SK-N-SH (cell line): ENCODE results near the gene ATE1. TPM values are rescaled to one million over a fixed set of nuclear protein-coding genes. Genes with fewer than 3 reads are reported as not detected.

Experiments
- CTCF ChIA-PET: fragments of 300-600, 350-600 bp; formaldehyde crosslinking; extraction: SDS; loops from one replicate; lab custom pipeline; 2021; lab: Yijun Ruan, JAX
- POLR2A ChIA-PET: fragments of 350-600 bp; sonication (Branson Sonifier 250); formaldehyde crosslinking; extraction: SDS; loops from one replicate; lab custom pipeline; 2020; ENCODE audit warnings: antibody characterized with exemption, inconsistent platforms; lab: Yijun Ruan, JAX
- DNase-seq: peaks from one replicate; pipeline ENCODE4 v3.0.0; 2012
- H2AFZ ChIP-seq: fragments of 200-600 bp; sonication (generic); 2 replicates; pipeline ENCODE4 v1.8.1; 2016; ENCODE audit warnings: antibody characterized with exemption, mild to moderate bottlenecking, low read depth
- H3F3A ChIP-seq: fragments of 200-600 bp; sonication (generic); replicated peaks from 2 replicates; pipeline ENCODE3; 2016; ENCODE audit warnings: antibody characterized with exemption, mild to moderate bottlenecking; ENCODE audit not compliant: insufficient read depth
- H3K27ac ChIP-seq, 2 experiments: fragments of 200-500 bp in 1 of 2; fragments of 200-600 bp in 1 of 2; sonication (Bioruptor generic) in 1 of 2; sonication (generic), shearing (Covaris generic) in 1 of 2; 2 replicates each; pipeline versions ENCODE4 v1.5.1 to v1.6.1; 2014 to 2016; ENCODE audit warnings: low read depth in 2 of 2, inconsistent platforms in 1 of 2, low read length in 1 of 2, mild to moderate bottlenecking in 1 of 2, mixed read lengths in 1 of 2
- H3K27me3 ChIP-seq: fragments of 200-600 bp; sonication (generic), shearing (Covaris generic); 2 replicates; pipeline ENCODE4 v1.6.1; 2016; ENCODE audit warnings: mixed run types; ENCODE audit not compliant: insufficient read depth
- H3K36me3 ChIP-seq, 2 experiments: fragments of 200-500 bp in 1 of 2; fragments of 200-600 bp in 1 of 2; sonication (Bioruptor generic) in 1 of 2; sonication (generic) in 1 of 2; replicated peaks in 1 of 2; 2 replicates each; pipeline versions ENCODE3 to v1.5.1; 2014 to 2016; ENCODE audit warnings: low read length in 1 of 2, mild to moderate bottlenecking in 1 of 2; ENCODE audit not compliant: insufficient read depth in 2 of 2, control insufficient read depth in 1 of 2
- H3K4me1 ChIP-seq, 2 experiments: fragments of 200-500 bp in 1 of 2; fragments of 200-600 bp in 1 of 2; sonication (Bioruptor generic) in 1 of 2; sonication (generic), shearing (Covaris generic) in 1 of 2; 2 replicates each; pipeline versions ENCODE4 v1.5.1 to v1.6.1; 2014 to 2016; ENCODE audit warnings: low read depth in 1 of 2, low read length in 1 of 2, mixed run types in 1 of 2; ENCODE audit not compliant: insufficient read depth in 2 of 2, control insufficient read depth in 1 of 2
- H3K4me2 ChIP-seq: fragments of 200-600 bp; sonication (generic), shearing (Covaris generic); 2 replicates; pipeline ENCODE4 v1.6.1; 2017; ENCODE audit warnings: mixed run types
- H3K4me3 ChIP-seq, 2 experiments: fragments of 200-500 bp in 1 of 2; fragments of 200-600 bp in 1 of 2; sonication (Bioruptor generic) in 1 of 2; sonication (generic), shearing (Covaris generic) in 1 of 2; 2 replicates each; pipeline versions ENCODE4 v1.5.1 to v1.8.1; 2014 to 2016; ENCODE audit warnings: low read depth in 2 of 2, inconsistent platforms in 1 of 2, low read length in 1 of 2, mild to moderate bottlenecking in 1 of 2, mixed read lengths in 1 of 2, moderate library complexity in 1 of 2
- H3K79me2 ChIP-seq: fragments of 200-600 bp; sonication (generic); 2 replicates; pipeline ENCODE4 v1.8.1; 2017; ENCODE audit warnings: mild to moderate bottlenecking; ENCODE audit not compliant: insufficient read depth
- H3K9ac ChIP-seq: fragments of 200-600 bp; sonication (generic); 2 replicates; pipeline ENCODE4 v1.6.1; 2017; ENCODE audit warnings: mixed run types
- H3K9me2 ChIP-seq: fragments of 200-600 bp; sonication (generic); 2 replicates; pipeline ENCODE4 v1.6.1; 2017; ENCODE audit warnings: mixed run types
- H3K9me3 ChIP-seq: fragments of 200-600 bp; sonication (generic); 2 replicates; pipeline ENCODE4 v1.6.1; 2017; ENCODE audit warnings: mixed run types, mild to moderate bottlenecking, moderate library complexity
- H4K20me1 ChIP-seq: fragments of 200-600 bp; sonication (generic); 2 replicates; pipeline ENCODE4 v1.6.1; 2017; ENCODE audit warnings: mild to moderate bottlenecking, mixed run types; ENCODE audit not compliant: insufficient read depth
- ELF1 ChIP-seq: IDR thresholded peaks from 2 replicates; pipeline ENCODE4 v1.4.0; 2012
- EZH2phosphoT487 ChIP-seq: fragments of 200-600 bp; sonication (generic); IDR thresholded peaks from 2 replicates; pipeline ENCODE4 v1.6.1; 2017; ENCODE audit warnings: low read depth, mixed run types, mild to moderate bottlenecking, antibody characterized with exemption, moderate library complexity, borderline replicate concordance
- IRF3 ChIP-seq: fragments of 150-350 bp; IDR thresholded peaks from 2 replicates; pipeline ENCODE4 v1.6.1; 2016; ENCODE audit warnings: mild to moderate bottlenecking, low read depth, low read length
- MAX ChIP-seq: IDR thresholded peaks from 2 replicates; pipeline ENCODE4 v1.4.0; 2012; ENCODE audit warnings: low read depth
- MXI1 ChIP-seq: IDR thresholded peaks from 2 replicates; pipeline ENCODE4 v1.6.1; 2012; ENCODE audit warnings: mild to moderate bottlenecking, low read depth, low read length, improper control_type of control experiment
- POLR2AphosphoS5 ChIP-seq: IDR thresholded peaks from 2 replicates; pipeline ENCODE4 v1.6.1; 2012; ENCODE audit warnings: low read depth, low read length
- REST ChIP-seq: IDR thresholded peaks from 2 replicates; pipeline ENCODE4 v1.6.1; 2012; ENCODE audit warnings: mild to moderate bottlenecking, low read depth, low read length, moderate library complexity
- SMC3 ChIP-seq: IDR thresholded peaks from 2 replicates; pipeline ENCODE4 v1.6.1; 2012; ENCODE audit warnings: low read depth, low read length, improper control_type of control experiment
- TCF12 ChIP-seq: IDR thresholded peaks from 2 replicates; pipeline ENCODE4 v1.4.0; 2012
- TEAD4 ChIP-seq: IDR thresholded peaks from 2 replicates; pipeline ENCODE4 v1.4.0; 2012; ENCODE audit warnings: mild to moderate bottlenecking, borderline replicate concordance; ENCODE audit not compliant: insufficient read depth
- USF2 ChIP-seq: fragments of 150-350 bp; IDR thresholded peaks from 2 replicates; pipeline ENCODE4 v1.6.1; 2017; ENCODE audit warnings: antibody characterized with exemption, low read length, low read depth, borderline replicate concordance
- ZBTB33 ChIP-seq: IDR thresholded peaks from 2 replicates; pipeline ENCODE4 v1.4.0; 2012; ENCODE audit warnings: low read depth, borderline replicate concordance
- WGBS: methylation state at CpG from one replicate; pipeline ENCODE4 v1.1.6; 2017; ENCODE audit warnings: low lambda C conversion rate; 5-methylcytosine and 5-hydroxymethylcytosine counted together
- polyA plus RNA-seq, 3 experiments: library from polyadenylated mRNA; depleted of rRNA; stranded (reverse); fragments of >200 nt; gene quantifications; 2 replicates each; pipeline ENCODE4 v1.2.3, GENCODE V29; 2012

ATE1 gene
- polyA plus RNA-seq, 1 of the 3 experiments (the other 2 are of a cell fraction): 6.3 TPM

- no peaks in the 10 kb centered on the region for H3K79me2 ChIP-seq
- no peaks in the 10 kb centered on the region for H3K9me3 ChIP-seq
- peaks cover 0 to 19% of the 10 kb centered on the region in 2 experiments; a peak in 2 of 4 replicates for H3K4me1 ChIP-seq
- H3K36me3 ChIP-seq: no peaks in the 10 kb centered on the region
- no peaks in the 10 kb centered on the region for H3K9me2 ChIP-seq
- no peak for DNase-seq
- H3K9ac ChIP-seq: no peak overlapping the region
- H3K27me3 ChIP-seq: no peaks in the 10 kb centered on the region
- no peaks in the 10 kb centered on the region for H3F3A ChIP-seq
- POLR2A ChIA-PET: interaction anchor here (1.2 kb wide), 1 partner anchor 64 kb away, joined by 3 read pairs; no protein-coding TSS in a partner anchor
- TF ChIP-seq ELF1 (no peak), MXI1 (no peak), POLR2AphosphoS5 (no peak), TCF12 (no peak), TEAD4 (no peak), ZBTB33 (no peak), USF2 (no peak), EZH2phosphoT487 (no peak), SMC3 (no peak), IRF3 (no peak), REST (no peak), MAX (no peak)
- 80% methylated on average over 16 of the region's 16 CpGs for WGBS
- H3K27ac ChIP-seq: no peak overlapping the region
- no peak overlapping the region for H3K4me2 ChIP-seq
- no peak overlapping the region for H3K4me3 ChIP-seq
- CTCF ChIA-PET: interaction anchor here (0.7 to 6.4 kb wide), 18 partner anchors 9 to 790 kb away, joined by 3 to 61 read pairs (median 4); partner anchors contain the start of gene NSMCE4A
- H2AFZ ChIP-seq: no peak overlapping the region
- H4K20me1 ChIP-seq: no peaks in the 10 kb centered on the region
Observed at GRCh38 chr10:121732656-121733445, 195.0 kb downstream of the ATE1 start.
